Type B pancreatic cell (in vitro differentiated cells): ENCODE data around the gene TRPM3. TPM values are rescaled to one million over a fixed set of nuclear protein-coding genes. Genes with fewer than 3 reads are reported as not detected.

Experiments used
- DNase-seq: peaks from one replicate; pipeline ENCODE4 v3.0.0; 2021; ENCODE audit warnings: mixed read lengths; ENCODE audit not compliant: unreplicated experiment; ENCODE audit errors: extremely low spot score
- H3K27ac Mint-ChIP-seq: 2 replicates; pipeline ENCODE4 v1.8.0; 2021; ENCODE audit warnings: mild to moderate bottlenecking, mixed read lengths
- H3K27me3 Mint-ChIP-seq: 2 replicates; pipeline ENCODE4 v1.8.0; 2021; ENCODE audit warnings: mixed read lengths
- H3K36me3 Mint-ChIP-seq: 2 replicates; pipeline ENCODE4 v1.8.0; 2021; ENCODE audit warnings: mixed read lengths
- H3K4me1 Mint-ChIP-seq: one replicate; pipeline ENCODE4 v1.8.0; 2021; ENCODE audit warnings: mixed read lengths; ENCODE audit not compliant: unreplicated experiment
- H3K4me3 Mint-ChIP-seq: 2 replicates; pipeline ENCODE4 v1.8.0; 2021; ENCODE audit warnings: mild to moderate bottlenecking, mixed read lengths
- H3K9me3 Mint-ChIP-seq: 2 replicates; pipeline ENCODE4 v1.8.0; 2021; ENCODE audit warnings: mixed read lengths
- total RNA-seq: library from RNA; stranded (reverse); gene quantifications from 2 replicates; pipeline ENCODE4 v1.2.1, GENCODE V29; 2021; ENCODE audit warnings: low replicate concordance
- TF ChIP-seq, protein P1 (sequence below): fragments of 200-600 bp; sonication (generic); conservative IDR thresholded peaks from 2 replicates; pipeline ENCODE4 v1.5.0; 2021; ENCODE audit warnings: antibody characterized with exemption, mild to moderate bottlenecking

Gene TRPM3
- total RNA-seq, 1 donor from 2014 or later: 17.0 TPM

DNA sequence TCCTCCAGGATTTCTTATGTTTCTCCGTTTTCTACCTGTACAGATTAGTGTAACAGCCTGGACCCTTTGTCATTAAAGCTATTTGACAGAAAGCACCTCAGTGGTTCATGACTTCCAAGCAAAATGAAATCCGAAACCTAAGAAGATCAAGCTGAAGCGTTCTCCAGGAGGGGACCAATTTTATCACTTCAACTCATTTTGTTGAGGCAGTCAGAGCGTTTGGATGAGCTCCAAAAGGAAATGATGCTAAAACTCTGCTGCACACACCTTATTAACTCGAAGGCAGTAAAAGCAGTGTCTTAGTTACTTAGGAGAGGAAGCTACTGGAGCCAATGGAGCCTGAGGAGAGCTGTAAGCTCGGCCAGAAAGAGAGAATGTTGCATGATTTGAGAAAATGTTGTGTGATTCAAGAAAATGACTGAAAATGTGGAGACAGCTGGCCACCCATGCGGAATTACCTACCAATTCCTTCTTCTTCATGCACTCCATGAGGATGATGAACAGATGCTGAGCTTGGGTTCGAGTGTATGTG lies 360.2 kb downstream of the TRPM3 start:
- H3K4me3 Mint-ChIP-seq: no peak overlapping the region
- H3K27me3 Mint-ChIP-seq: peaks cover 14% of the 10 kb centered on the region
- peaks cover 7% of the 10 kb centered on the region for H3K4me1 Mint-ChIP-seq
- DNase-seq: no peak
- TF ChIP-seq, protein P1, sequence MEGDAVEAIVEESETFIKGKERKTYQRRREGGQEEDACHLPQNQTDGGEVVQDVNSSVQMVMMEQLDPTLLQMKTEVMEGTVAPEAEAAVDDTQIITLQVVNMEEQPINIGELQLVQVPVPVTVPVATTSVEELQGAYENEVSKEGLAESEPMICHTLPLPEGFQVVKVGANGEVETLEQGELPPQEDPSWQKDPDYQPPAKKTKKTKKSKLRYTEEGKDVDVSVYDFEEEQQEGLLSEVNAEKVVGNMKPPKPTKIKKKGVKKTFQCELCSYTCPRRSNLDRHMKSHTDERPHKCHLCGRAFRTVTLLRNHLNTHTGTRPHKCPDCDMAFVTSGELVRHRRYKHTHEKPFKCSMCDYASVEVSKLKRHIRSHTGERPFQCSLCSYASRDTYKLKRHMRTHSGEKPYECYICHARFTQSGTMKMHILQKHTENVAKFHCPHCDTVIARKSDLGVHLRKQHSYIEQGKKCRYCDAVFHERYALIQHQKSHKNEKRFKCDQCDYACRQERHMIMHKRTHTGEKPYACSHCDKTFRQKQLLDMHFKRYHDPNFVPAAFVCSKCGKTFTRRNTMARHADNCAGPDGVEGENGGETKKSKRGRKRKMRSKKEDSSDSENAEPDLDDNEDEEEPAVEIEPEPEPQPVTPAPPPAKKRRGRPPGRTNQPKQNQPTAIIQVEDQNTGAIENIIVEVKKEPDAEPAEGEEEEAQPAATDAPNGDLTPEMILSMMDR: no peak
- no peaks in the 10 kb centered on the region for H3K36me3 Mint-ChIP-seq
- H3K27ac Mint-ChIP-seq: no peak overlapping the region
- H3K9me3 Mint-ChIP-seq: no peaks in the 10 kb centered on the region

- Mint-ChIP-seq H3K27me3 (peaks cover 14% of the 10 kb centered on the region), H3K27ac (no peak overlapping the region), H3K4me3 (no peak overlapping the region), H3K9me3 (no peaks in the 10 kb centered on the region), H3K4me1 (peaks cover 7% of the 10 kb centered on the region), H3K36me3 (no peaks in the 10 kb centered on the region)
- DNase-seq: no peak
- TF ChIP-seq, protein P1: no peak
Measured at GRCh38 chr9:70760228-70760627, 361.2 kb downstream of the TRPM3 start.

DNA sequence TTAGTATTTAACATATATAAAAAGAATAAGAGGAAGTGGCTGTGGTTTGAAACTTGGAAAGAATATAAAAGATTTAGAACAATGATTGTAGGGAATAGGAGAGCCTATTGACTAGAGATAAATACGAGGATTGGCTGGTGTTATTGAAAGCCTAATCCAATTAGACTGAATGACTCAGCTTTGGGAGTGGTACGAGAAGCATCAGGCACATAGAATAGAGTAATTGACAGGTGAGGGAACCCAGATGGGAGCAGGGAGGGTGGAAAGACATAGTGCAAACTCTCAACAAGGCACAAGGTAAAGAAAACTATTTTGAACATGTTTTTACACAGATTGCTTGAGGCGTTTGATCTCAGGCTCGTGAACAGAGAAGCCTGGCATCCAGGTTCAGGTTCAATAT lies 368.1 kb downstream of the TRPM3 start:
- Mint-ChIP-seq H3K27ac (no peak overlapping the region), H3K4me1 (no peaks in the 10 kb centered on the region), H3K4me3 (no peak overlapping the region), H3K9me3 (peaks cover 4% of the 10 kb centered on the region), H3K27me3 (peaks cover 12% of the 10 kb centered on the region), H3K36me3 (peaks cover 5% of the 10 kb centered on the region)
- TF ChIP-seq, protein P1: no peak
- no peak for DNase-seq

GRCh38 chr9:70749066-70749465 lies 372.4 kb downstream of the TRPM3 start:
- DNase-seq: no peak
- H3K36me3 Mint-ChIP-seq: peaks cover 5% of the 10 kb centered on the region
- H3K4me3 Mint-ChIP-seq: no peak overlapping the region
- peaks cover 3% of the 10 kb centered on the region for H3K27me3 Mint-ChIP-seq
- TF ChIP-seq, protein P1: no peak
- peaks cover 4% of the 10 kb centered on the region for H3K9me3 Mint-ChIP-seq
- H3K27ac Mint-ChIP-seq: no peak overlapping the region
- H3K4me1 Mint-ChIP-seq: peaks cover 17% of the 10 kb centered on the region

DNA sequence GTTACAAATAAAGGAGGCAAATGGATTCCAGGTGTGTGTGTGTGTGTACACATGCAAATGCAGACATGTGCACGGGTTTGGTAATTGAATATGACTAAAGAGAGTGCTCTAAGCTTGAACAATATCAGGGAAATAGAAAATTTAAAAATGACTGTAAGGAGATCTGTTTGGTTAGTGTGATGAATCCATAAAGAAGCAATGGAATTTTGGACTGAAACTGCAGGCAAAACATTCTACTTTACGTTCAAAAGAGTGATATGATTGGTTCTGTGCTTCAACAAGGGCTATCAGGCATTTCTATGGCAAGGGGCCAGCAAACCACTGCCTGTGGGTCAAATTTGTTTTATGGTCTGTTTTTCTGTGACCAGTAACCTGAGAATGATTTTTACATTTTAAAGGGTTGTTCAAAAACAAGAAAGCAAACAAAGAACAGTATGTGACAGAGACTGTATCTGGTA lies 374.1 kb downstream of the TRPM3 start:
- DNase-seq: no peak
- H3K4me1 Mint-ChIP-seq: peaks cover 17% of the 10 kb centered on the region
- H3K9me3 Mint-ChIP-seq: no peaks in the 10 kb centered on the region
- H3K27me3 Mint-ChIP-seq: no peaks in the 10 kb centered on the region
- H3K36me3 Mint-ChIP-seq: no peaks in the 10 kb centered on the region
- TF ChIP-seq, protein P1: no peak
- H3K27ac Mint-ChIP-seq: no peak overlapping the region
- H3K4me3 Mint-ChIP-seq: no peak overlapping the region

- H3K27me3 Mint-ChIP-seq: no peaks in the 10 kb centered on the region
- H3K4me3 Mint-ChIP-seq: no peak overlapping the region
- H3K9me3 Mint-ChIP-seq: no peaks in the 10 kb centered on the region
- no peak overlapping the region for H3K27ac Mint-ChIP-seq
- no peak for DNase-seq
- peaks cover 17% of the 10 kb centered on the region for H3K4me1 Mint-ChIP-seq
- TF ChIP-seq, protein P1: no peak
- H3K36me3 Mint-ChIP-seq: no peaks in the 10 kb centered on the region
Measured at GRCh38 chr9:70746760-70747159, 374.7 kb downstream of the TRPM3 start.
